Stomach smooth muscle (tissue), 2 donors: Measurements from ENCODE around the gene RRBP1.

ENCODE experiments used
- H3K27ac ChIP-seq: one replicate; pipeline ENCODE4 v1.7.0; 2013; ENCODE audit warnings: mild to moderate bottlenecking, low read length, inconsistent platforms
- H3K27me3 ChIP-seq, 2 donors: one replicate each; pipeline ENCODE4 v1.7.0; 2013; ENCODE audit warnings: low read length in 2 of 2; ENCODE audit not compliant: insufficient read depth in 2 of 2, control insufficient read depth in 1 of 2
- H3K36me3 ChIP-seq, 2 donors: one replicate each; pipeline ENCODE4 v1.7.0; 2013; ENCODE audit warnings: low read length in 2 of 2; ENCODE audit not compliant: control insufficient read depth in 2 of 2, insufficient read depth in 2 of 2
- H3K4me1 ChIP-seq: one replicate; pipeline ENCODE4 v1.7.0; 2013; ENCODE audit warnings: low read length; ENCODE audit not compliant: control insufficient read depth, insufficient read depth
- H3K4me3 ChIP-seq, 2 donors: one replicate each; pipeline ENCODE4 v1.7.0; 2013; ENCODE audit warnings: low read length in 2 of 2
- H3K9ac ChIP-seq, 2 donors: one replicate each; pipeline ENCODE4 v1.7.0; 2013; ENCODE audit warnings: low read length in 2 of 2, mild to moderate bottlenecking in 1 of 2
- H3K9me3 ChIP-seq, 2 donors: one replicate each; pipeline ENCODE4 v1.7.0; 2013; ENCODE audit warnings: low read length in 2 of 2; ENCODE audit not compliant: control insufficient read depth in 2 of 2
- donor health status: healthy.
- donor health status: Pancreatic carcinoma.

RRBP1 gene

GRCh38 chr20:17682103-17682888 is at the start of gene RRBP1:
Gene RRBP1 (minus strand): TSS chr20:17682242. CDS start chr20:17660507, 21,735 bp downstream.
- Histone ChIP-seq H3K4me1 (peaks cover 14% of the 10 kb centered on the region), H3K36me3 (no peaks in the 10 kb centered on the region), H3K27me3 (peaks cover 0 to 3% of the 10 kb centered on the region in 2 donors), H3K9ac (peak within 1 kb of the TSS; percentile 45 to 60), H3K9me3 (no peaks in the 10 kb centered on the region), H3K27ac (peak within 1 kb of the TSS; percentile 31), H3K4me3 (peak within 1 kb of the TSS; percentile 64 to 81)

- Histone ChIP-seq H3K27ac (no peak overlapping the region), H3K27me3 (no peaks in the 10 kb centered on the region), H3K9ac (no peak overlapping the region), H3K36me3 (no peaks in the 10 kb centered on the region), H3K4me3 (no peak overlapping the region), H3K9me3 (peaks cover 0 to 3% of the 10 kb centered on the region in 2 donors), H3K4me1 (no peaks in the 10 kb centered on the region)
Observed at GRCh38 chr20:17731233-17731632, 49.2 kb upstream of the RRBP1 start.

GRCh38 chr20:17730071-17730470 is 48.0 kb upstream of the RRBP1 start:
- Histone ChIP-seq H3K36me3 (no peaks in the 10 kb centered on the region), H3K9ac (no peak overlapping the region), H3K4me3 (no peak overlapping the region), H3K4me1 (no peaks in the 10 kb centered on the region), H3K27me3 (no peaks in the 10 kb centered on the region), H3K27ac (no peak overlapping the region), H3K9me3 (no peaks in the 10 kb centered on the region)

- H3K27me3 ChIP-seq: no peaks in the 10 kb centered on the region
- no peaks in the 10 kb centered on the region for H3K36me3 ChIP-seq
- no peaks in the 10 kb centered on the region for H3K9me3 ChIP-seq
- no peaks in the 10 kb centered on the region for H3K4me1 ChIP-seq
- H3K27ac ChIP-seq: no peak overlapping the region
- no peak overlapping the region for H3K9ac ChIP-seq
- H3K4me3 ChIP-seq: no peak overlapping the region
Observed at GRCh38 chr20:17728074-17728473, 46.0 kb upstream of the RRBP1 start.

GRCh38 chr20:17727351-17727750 is 45.3 kb upstream of the RRBP1 start:
- Histone ChIP-seq H3K27me3 (no peaks in the 10 kb centered on the region), H3K9me3 (no peaks in the 10 kb centered on the region), H3K36me3 (no peaks in the 10 kb centered on the region), H3K4me1 (no peaks in the 10 kb centered on the region), H3K27ac (no peak overlapping the region), H3K9ac (no peak overlapping the region), H3K4me3 (no peak overlapping the region)

- no peak overlapping the region for H3K4me3 ChIP-seq
Observed at GRCh38 chr20:17726902-17727301, 44.9 kb upstream of the RRBP1 start.

GRCh38 chr20:17725094-17725835 is 43.2 kb upstream of the RRBP1 start:
- Histone ChIP-seq H3K36me3 (no peaks in the 10 kb centered on the region), H3K27me3 (no peaks in the 10 kb centered on the region), H3K27ac (no peak overlapping the region), H3K9ac (no peak overlapping the region), H3K9me3 (no peaks in the 10 kb centered on the region), H3K4me1 (no peaks in the 10 kb centered on the region), H3K4me3 (no peak overlapping the region)

More at GRCh38 chr20:17726902-17727301, 44.9 kb upstream of the RRBP1 start:
- Histone ChIP-seq H3K9ac (no peak overlapping the region), H3K27me3 (no peaks in the 10 kb centered on the region), H3K4me1 (no peaks in the 10 kb centered on the region), H3K27ac (no peak overlapping the region), H3K9me3 (no peaks in the 10 kb centered on the region), H3K36me3 (no peaks in the 10 kb centered on the region)

GRCh38 chr20:17723301-17723691 is 41.3 kb upstream of the RRBP1 start:
- no peak overlapping the region for H3K27ac ChIP-seq

GRCh38 chr20:17722493-17723300 is 40.7 kb upstream of the RRBP1 start:
- H3K4me1 ChIP-seq: no peaks in the 10 kb centered on the region
- H3K27me3 ChIP-seq: no peaks in the 10 kb centered on the region
- no peaks in the 10 kb centered on the region for H3K9me3 ChIP-seq
- H3K9ac ChIP-seq: no peak overlapping the region
- H3K36me3 ChIP-seq: no peaks in the 10 kb centered on the region
- H3K27ac ChIP-seq: no peak overlapping the region
- no peak overlapping the region for H3K4me3 ChIP-seq

More at GRCh38 chr20:17723301-17723691, 41.3 kb upstream of the RRBP1 start:
- Histone ChIP-seq H3K27me3 (no peaks in the 10 kb centered on the region), H3K36me3 (no peaks in the 10 kb centered on the region), H3K9me3 (no peaks in the 10 kb centered on the region), H3K4me3 (no peak overlapping the region), H3K9ac (no peak overlapping the region), H3K4me1 (no peaks in the 10 kb centered on the region)

GRCh38 chr20:17721802-17722486 is 39.9 kb upstream of the RRBP1 start:
- Histone ChIP-seq H3K27ac (no peak overlapping the region), H3K27me3 (no peaks in the 10 kb centered on the region), H3K9ac (no peak overlapping the region), H3K9me3 (no peaks in the 10 kb centered on the region), H3K36me3 (no peaks in the 10 kb centered on the region), H3K4me1 (no peaks in the 10 kb centered on the region), H3K4me3 (no peak overlapping the region)
